DOHH2 (cell line): ENCODE measurements around the gene CHTF8.

Experiments used
- CTCF ChIP-seq: fragments of 200-600 bp; sonication (generic); IDR thresholded peaks from one replicate; pipeline ENCODE4 v1.5.1; 2014; ENCODE audit warnings: antibody characterized with exemption, mild to moderate bottlenecking, low read depth, low read length; ENCODE audit not compliant: poor library complexity, severe bottlenecking
- EZH2phosphoT487 ChIP-seq: fragments of 200-600 bp; sonication (generic); IDR thresholded peaks from 2 replicates; pipeline ENCODE4 v1.6.1; 2017; ENCODE audit warnings: borderline replicate concordance, mild to moderate bottlenecking, antibody characterized with exemption, low read length, moderate library complexity, mixed read lengths

- no peak for TF ChIP-seq CTCF
- TF ChIP-seq EZH2phosphoT487: no peak
These were observed 22.7 kb downstream of the CHTF8 start for GRCh38 chr16:69109486-69110270.
